NCI-H1930 (cell line): ENCODE results near the gene SLC29A4.
"Not testable (repeated sequence)": the region's sequence is repeated elsewhere in the genome, so short reads cannot be mapped to it uniquely, and the experiment has no call there.

Source experiments
- DNase-seq, 2 experiments: peaks; one replicate each; lab custom pipeline; 2025; lab: John Stamatoyannopoulos, UW

SLC29A4 gene

GRCh38 chr7:5296015-5296610 lies 13.4 kb downstream of the SLC29A4 start:
- DNase-seq = no peak

GRCh38 chr7:5296611-5297226 lies 14.0 kb downstream of the SLC29A4 start:
- DNase-seq = no peak

- DNase-seq = no peak
These were observed 17.6 kb downstream of the SLC29A4 start for GRCh38 chr7:5300366-5300765.

GRCh38 chr7:5302577-5302976 lies 19.8 kb downstream of the SLC29A4 start:
- no peak for DNase-seq

- no peak for DNase-seq
These were observed 20.3 kb downstream of the SLC29A4 start for GRCh38 chr7:5303061-5303460.

GRCh38 chr7:5303591-5304505 lies 21.1 kb downstream of the SLC29A4 start:
- DNase-seq = no peak

GRCh38 chr7:5305050-5305449 lies 22.3 kb downstream of the SLC29A4 start:
- not testable (repeated sequence) for DNase-seq

GRCh38 chr7:5307221-5308142 lies 24.7 kb downstream of the SLC29A4 start:
- not testable (repeated sequence) for DNase-seq

- DNase-seq = no peak
These were observed 26.4 kb downstream of the SLC29A4 start for GRCh38 chr7:5309146-5309545.

GRCh38 chr7:5310822-5311405 lies 28.2 kb downstream of the SLC29A4 start:
- no peak for DNase-seq

- not testable (repeated sequence) for DNase-seq
These were observed 29.7 kb downstream of the SLC29A4 start for GRCh38 chr7:5312276-5313070.

- not testable (repeated sequence) for DNase-seq
These were observed 30.5 kb downstream of the SLC29A4 start for GRCh38 chr7:5313076-5313885.

- no peak for DNase-seq
These were observed 32.1 kb downstream of the SLC29A4 start for GRCh38 chr7:5314864-5315263.

GRCh38 chr7:5315761-5316160 lies 33.0 kb downstream of the SLC29A4 start:
- no peak for DNase-seq

GRCh38 chr7:5318613-5319012 lies 35.9 kb downstream of the SLC29A4 start:
- not testable (repeated sequence) for DNase-seq

GRCh38 chr7:5320391-5320790 lies 37.6 kb downstream of the SLC29A4 start:
- no peak for DNase-seq

GRCh38 chr7:5320802-5321396 lies 38.2 kb downstream of the SLC29A4 start:
- DNase-seq = no peak

GRCh38 chr7:5322621-5323410 lies 40.1 kb downstream of the SLC29A4 start:
- DNase-seq = no peak
